Measurements from ENCODE around the gene SLC23A2.

SLC23A2 gene

DNA sequence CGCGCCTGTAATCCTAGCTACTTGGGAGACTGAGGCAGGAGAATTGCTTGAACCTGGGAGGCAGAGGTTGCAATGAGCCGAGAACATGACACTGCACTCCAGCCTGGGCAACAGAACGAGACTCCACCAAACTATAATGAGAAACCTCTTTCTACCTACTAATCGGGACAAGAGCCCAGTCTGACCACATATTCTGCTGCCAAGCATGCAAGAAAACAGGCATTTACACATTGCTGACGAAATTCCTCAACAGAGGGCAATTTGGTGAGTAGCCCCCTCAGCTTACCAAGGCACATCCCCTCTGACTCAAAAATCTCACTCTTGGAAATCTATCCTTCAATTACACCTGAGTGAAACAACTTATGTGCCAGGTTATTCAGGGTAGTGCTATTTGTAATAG lies 81.2 kb downstream of the SLC23A2 start:
- no peak overlapping the region for H3K4me3 ChIP-seq (ENCODE audit: insufficient read length, low read depth)
- no peaks in the 10 kb centered on the region for H3K36me3 ChIP-seq (ENCODE audit: insufficient read depth, insufficient read length, low read length)
- no peak for DNase-seq (ENCODE audit: low read depth, low spot score)
- no peak overlapping the region for H3K9ac ChIP-seq (ENCODE audit: insufficient read length, low read depth)
- no peaks in the 10 kb centered on the region for H3K4me1 ChIP-seq (ENCODE audit: insufficient read depth, insufficient read length)
- H3K9me3 ChIP-seq (ENCODE audit: insufficient read depth, low read length) = no peaks in the 10 kb centered on the region
- TF ChIP-seq ZNF274 (IDR thresholded peaks at IDR 0.05; ENCODE audit: low read depth, low read length) (no peak), YY1 (IDR thresholded peaks at IDR 0.05; ENCODE audit: insufficient read depth, insufficient read length) (no peak), SUZ12 (IDR thresholded peaks at IDR 0.05; ENCODE audit: extremely low read depth, insufficient read depth, insufficient read length) (no peak)
- no peaks in the 10 kb centered on the region for H3K27me3 ChIP-seq (ENCODE audit: insufficient read depth, insufficient read length)

GRCh38 chr20:4919047-4919704 lies 82.1 kb downstream of the SLC23A2 start:
- DNase-seq (ENCODE audit: low read depth, low spot score) = no peak
- Histone ChIP-seq H3K9ac (ENCODE audit: insufficient read length, low read depth) (no peak overlapping the region), H3K27me3 (ENCODE audit: insufficient read depth, insufficient read length) (no peaks in the 10 kb centered on the region), H3K9me3 (ENCODE audit: insufficient read depth, low read length) (no peaks in the 10 kb centered on the region), H3K36me3 (ENCODE audit: insufficient read depth, insufficient read length, low read length) (no peaks in the 10 kb centered on the region), H3K4me1 (ENCODE audit: insufficient read depth, insufficient read length) (no peaks in the 10 kb centered on the region), H3K4me3 (ENCODE audit: insufficient read length, low read depth) (no peak overlapping the region)
- TF ChIP-seq SUZ12 (IDR thresholded peaks at IDR 0.05; ENCODE audit: extremely low read depth, insufficient read depth, insufficient read length) (no peak), ZNF274 (IDR thresholded peaks at IDR 0.05; ENCODE audit: low read depth, low read length) (no peak), YY1 (IDR thresholded peaks at IDR 0.05; ENCODE audit: insufficient read depth, insufficient read length) (no peak)

GRCh38 chr20:4918473-4918872 lies 82.8 kb downstream of the SLC23A2 start:
- no peak for TF ChIP-seq YY1 (IDR thresholded peaks at IDR 0.05; ENCODE audit: insufficient read depth, insufficient read length)
- TF ChIP-seq SUZ12 (IDR thresholded peaks at IDR 0.05; ENCODE audit: extremely low read depth, insufficient read depth, insufficient read length) = no peak
- no peak for TF ChIP-seq ZNF274 (IDR thresholded peaks at IDR 0.05; ENCODE audit: low read depth, low read length)
- no peaks in the 10 kb centered on the region for H3K36me3 ChIP-seq (ENCODE audit: insufficient read depth, insufficient read length, low read length)
- no peaks in the 10 kb centered on the region for H3K9me3 ChIP-seq (ENCODE audit: insufficient read depth, low read length)
- no peak overlapping the region for H3K4me3 ChIP-seq (ENCODE audit: insufficient read length, low read depth)
- H3K4me1 ChIP-seq (ENCODE audit: insufficient read depth, insufficient read length) = no peaks in the 10 kb centered on the region
- no peaks in the 10 kb centered on the region for H3K27me3 ChIP-seq (ENCODE audit: insufficient read depth, insufficient read length)
- DNase-seq (ENCODE audit: low read depth, low spot score) = no peak
- no peak overlapping the region for H3K9ac ChIP-seq (ENCODE audit: insufficient read length, low read depth)

GRCh38 chr20:4916971-4917881 lies 84.1 kb downstream of the SLC23A2 start:
- H3K9me3 ChIP-seq (ENCODE audit: insufficient read depth, low read length) = no peaks in the 10 kb centered on the region
- H3K27me3 ChIP-seq (ENCODE audit: insufficient read depth, insufficient read length) = no peaks in the 10 kb centered on the region
- H3K4me1 ChIP-seq (ENCODE audit: insufficient read depth, insufficient read length) = no peaks in the 10 kb centered on the region
- no peak overlapping the region for H3K9ac ChIP-seq (ENCODE audit: insufficient read length, low read depth)
- DNase-seq (ENCODE audit: low read depth, low spot score) = no peak
- no peak overlapping the region for H3K4me3 ChIP-seq (ENCODE audit: insufficient read length, low read depth)
- no peak for TF ChIP-seq SUZ12 (IDR thresholded peaks at IDR 0.05; ENCODE audit: extremely low read depth, insufficient read depth, insufficient read length)
- no peak for TF ChIP-seq YY1 (IDR thresholded peaks at IDR 0.05; ENCODE audit: insufficient read depth, insufficient read length)
- TF ChIP-seq ZNF274 (IDR thresholded peaks at IDR 0.05; ENCODE audit: low read depth, low read length) = no peak
- no peaks in the 10 kb centered on the region for H3K36me3 ChIP-seq (ENCODE audit: insufficient read depth, insufficient read length, low read length)

- Histone ChIP-seq H3K9me3 (ENCODE audit: insufficient read depth, low read length) (no peaks in the 10 kb centered on the region), H3K36me3 (ENCODE audit: insufficient read depth, insufficient read length, low read length) (no peaks in the 10 kb centered on the region), H3K9ac (ENCODE audit: insufficient read length, low read depth) (no peak overlapping the region), H3K27me3 (ENCODE audit: insufficient read depth, insufficient read length) (no peaks in the 10 kb centered on the region), H3K4me3 (ENCODE audit: insufficient read length, low read depth) (no peak overlapping the region), H3K4me1 (ENCODE audit: insufficient read depth, insufficient read length) (no peaks in the 10 kb centered on the region)
- no peak for TF ChIP-seq SUZ12 (IDR thresholded peaks at IDR 0.05; ENCODE audit: extremely low read depth, insufficient read depth, insufficient read length)
- TF ChIP-seq YY1 (IDR thresholded peaks at IDR 0.05; ENCODE audit: insufficient read depth, insufficient read length) = no peak
- TF ChIP-seq ZNF274 (IDR thresholded peaks at IDR 0.05; ENCODE audit: low read depth, low read length) = no peak
- no peak for DNase-seq (ENCODE audit: low read depth, low spot score)
These were observed 88.2 kb downstream of the SLC23A2 start for GRCh38 chr20:4913147-4913546.

- H3K4me3 ChIP-seq (ENCODE audit: insufficient read length, low read depth) = no peak overlapping the region
- H3K27me3 ChIP-seq (ENCODE audit: insufficient read depth, insufficient read length) = no peaks in the 10 kb centered on the region
- DNase-seq (ENCODE audit: low read depth, low spot score) = no peak
- no peak overlapping the region for H3K9ac ChIP-seq (ENCODE audit: insufficient read length, low read depth)
- TF ChIP-seq ZNF274 (IDR thresholded peaks at IDR 0.05; ENCODE audit: low read depth, low read length) (no peak), SUZ12 (IDR thresholded peaks at IDR 0.05; ENCODE audit: extremely low read depth, insufficient read depth, insufficient read length) (no peak), YY1 (IDR thresholded peaks at IDR 0.05; ENCODE audit: insufficient read depth, insufficient read length) (no peak)
- H3K4me1 ChIP-seq (ENCODE audit: insufficient read depth, insufficient read length) = no peaks in the 10 kb centered on the region
- H3K9me3 ChIP-seq (ENCODE audit: insufficient read depth, low read length) = no peaks in the 10 kb centered on the region
- no peaks in the 10 kb centered on the region for H3K36me3 ChIP-seq (ENCODE audit: insufficient read depth, insufficient read length, low read length)
These were observed 88.7 kb downstream of the SLC23A2 start for GRCh38 chr20:4912380-4913142.

Data from NT2/D1 (cell line).